Colonic mucosa (tissue), 4 donors: ENCODE measurements around the gene PEX6. TPM values are rescaled to one million over a fixed set of nuclear protein-coding genes. Genes with fewer than 3 reads are reported as not detected.

Source experiments
- DNase-seq: peaks from one replicate; pipeline ENCODE4 v3.0.0-alpha.2; 2020
- H3K27ac ChIP-seq: fragments of 200-600 bp; one replicate; pipeline ENCODE4 v1.8.0; 2021
- H3K27me3 ChIP-seq: fragments of 200-600 bp; one replicate; pipeline ENCODE4 v1.8.0; 2021
- H3K36me3 ChIP-seq: fragments of 200-600 bp; one replicate; pipeline ENCODE4 v1.8.0; 2021
- H3K4me1 ChIP-seq: fragments of 200-600 bp; one replicate; pipeline ENCODE4 v1.8.0; 2021; ENCODE audit warnings: mild to moderate bottlenecking
- H3K4me3 ChIP-seq: fragments of 200-600 bp; one replicate; pipeline ENCODE4 v1.8.0; 2021
- H3K9ac ChIP-seq, 2 donors: one replicate each; pipeline ENCODE4 v1.7.0; 2013; ENCODE audit warnings: control low read depth in 2 of 2, low read depth in 2 of 2, low read length in 2 of 2
- H3K9me3 ChIP-seq: fragments of 200-600 bp; one replicate; pipeline ENCODE4 v1.8.0; 2021
- CTCF ChIP-seq: fragments of 200-600 bp; IDR thresholded peaks from one replicate; pipeline ENCODE4 v1.8.0; 2022; ENCODE audit warnings: antibody characterized with exemption, mild to moderate bottlenecking
- intact Hi-C: fragments of 100-400 bp; cut with DNase I; formaldehyde crosslinking; loops from one replicate; pipeline ENCODE4 v1.14.1; 2022
- total RNA-seq, 2 donors: library from RNA; stranded (reverse); fragmentation: NEBNext Ultra II Directional in 1 of 2; extraction: Animal tissue kit (Norgen Biotek cat#: 25700) in 1 of 2; gene quantifications; one replicate each; pipeline ENCODE4 v1.2.1, GENCODE V29; 2021
- donor health status: healthy.
- donor health status: DM: no; HTN: no; CAD: no.
- donor health status: DM: no; HTN: no; CAD: no.

Gene PEX6
- total RNA-seq, 2 donors from 2014 or later, result 23.3 to 40.3 TPM

GRCh38 chr6:42963855-42964605 lies 15.0 kb downstream of the PEX6 start:
- peak; percentile 11 for TF ChIP-seq CTCF
- H3K27ac ChIP-seq, result no peak overlapping the region
- DNase-seq, result peak; percentile 35
- no peaks in the 10 kb centered on the region for H3K27me3 ChIP-seq
- H3K9me3 ChIP-seq, result no peaks in the 10 kb centered on the region
- no peaks in the 10 kb centered on the region for H3K36me3 ChIP-seq
- peaks cover 4% of the 10 kb centered on the region for H3K4me1 ChIP-seq
- no peak overlapping the region for H3K4me3 ChIP-seq
- intact Hi-C loops, result no loop called here
- H3K9ac ChIP-seq, result no peak overlapping the region

- intact Hi-C loops, result no loop called here
- no peaks in the 10 kb centered on the region for H3K36me3 ChIP-seq
Observed at GRCh38 chr6:42963179-42963854, 15.7 kb downstream of the PEX6 start.

GRCh38 chr6:42962502-42963178 lies 16.3 kb downstream of the PEX6 start:
- no peak for TF ChIP-seq CTCF
- Histone ChIP-seq H3K4me3 (no peak overlapping the region), H3K27me3 (no peaks in the 10 kb centered on the region), H3K27ac (no peak overlapping the region), H3K9ac (no peak overlapping the region), H3K36me3 (no peaks in the 10 kb centered on the region), H3K9me3 (no peaks in the 10 kb centered on the region), H3K4me1 (peaks cover 4% of the 10 kb centered on the region)
- DNase-seq, result no peak
- intact Hi-C loops, result no loop called here

More at GRCh38 chr6:42963179-42963854, 15.7 kb downstream of the PEX6 start:
- H3K27me3 ChIP-seq, result no peaks in the 10 kb centered on the region
- H3K4me3 ChIP-seq, result no peak overlapping the region
- no peak overlapping the region for H3K9ac ChIP-seq
- peaks cover 4% of the 10 kb centered on the region for H3K4me1 ChIP-seq
- no peak for DNase-seq
- H3K9me3 ChIP-seq, result no peaks in the 10 kb centered on the region
- no peak overlapping the region for H3K27ac ChIP-seq
- no peak for TF ChIP-seq CTCF

GRCh38 chr6:42962096-42962495 lies 16.9 kb downstream of the PEX6 start:
- Histone ChIP-seq H3K27me3 (no peaks in the 10 kb centered on the region), H3K4me3 (no peak overlapping the region)
- intact Hi-C loops, result no loop called here

More at GRCh38 chr6:42962096-42962495, 16.9 kb downstream of the PEX6 start:
- H3K9ac ChIP-seq, result no peak overlapping the region
- no peaks in the 10 kb centered on the region for H3K9me3 ChIP-seq
- H3K27ac ChIP-seq, result no peak overlapping the region
- TF ChIP-seq CTCF, result no peak
- DNase-seq, result no peak
- no peaks in the 10 kb centered on the region for H3K36me3 ChIP-seq
- peaks cover 4% of the 10 kb centered on the region for H3K4me1 ChIP-seq
